Kidney epithelial cell (primary cell): ENCODE results near the gene TCP11. TPM values are rescaled to one million over a fixed set of nuclear protein-coding genes. Genes with fewer than 3 reads are reported as not detected.

Source experiments
- DNase-seq: peaks from one replicate; pipeline ENCODE4 v3.0.0-alpha.2; 2010; ENCODE audit warnings: low read depth
- H3K27me3 ChIP-seq: 2 replicates; pipeline ENCODE4 v1.6.0; 2011; ENCODE audit warnings: low read length; ENCODE audit not compliant: control insufficient read depth, insufficient read depth
- H3K36me3 ChIP-seq: 2 replicates; pipeline ENCODE4 v1.5.1; 2011; ENCODE audit warnings: low read length; ENCODE audit not compliant: control insufficient read depth, insufficient read depth
- H3K4me3 ChIP-seq: 2 replicates; pipeline ENCODE4 v1.5.1; 2011; ENCODE audit warnings: low read depth, mild to moderate bottlenecking, control low read depth, low read length
- total RNA-seq: library from RNA; depleted of rRNA; stranded (reverse); fragments of >200 nt; gene quantifications from 2 replicates; pipeline ENCODE4 v1.2.3, GENCODE V29; 2015
- TF ChIP-seq, protein P1 (sequence below): IDR thresholded peaks from 2 replicates; pipeline ENCODE4 v1.5.1; 2011; ENCODE audit warnings: mild to moderate bottlenecking, moderate library complexity, low read length, control low read depth, inconsistent platforms; ENCODE audit not compliant: insufficient read depth, poor library complexity, severe bottlenecking

TCP11 gene
- total RNA-seq, 1 donor from 2014 or later = not detected

DNA sequence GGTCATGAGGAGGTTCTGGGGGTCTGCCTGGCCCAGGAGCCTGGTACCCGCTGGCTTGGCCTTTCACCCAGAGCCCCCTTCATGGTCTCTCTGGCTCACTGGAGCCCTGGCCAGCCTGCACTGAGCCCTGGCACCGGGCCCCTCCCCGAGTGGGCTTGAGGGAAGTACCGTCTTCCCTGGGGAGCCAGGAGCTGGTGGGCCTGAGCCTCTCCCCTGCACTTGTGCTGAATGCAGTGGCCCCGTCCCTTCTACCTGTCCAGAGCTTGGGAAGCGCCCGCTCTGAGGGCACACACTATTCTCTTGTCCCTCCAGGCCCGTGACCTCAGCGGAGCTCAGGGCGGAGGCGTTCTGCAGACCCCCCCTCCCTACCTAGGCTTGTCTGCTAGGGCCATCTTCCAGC is 62.2 kb downstream of the TCP11 start:
- Histone ChIP-seq H3K27me3 (no peaks in the 10 kb centered on the region), H3K4me3 (no peak overlapping the region), H3K36me3 (peaks cover 3% of the 10 kb centered on the region)
- TF ChIP-seq, protein P1, sequence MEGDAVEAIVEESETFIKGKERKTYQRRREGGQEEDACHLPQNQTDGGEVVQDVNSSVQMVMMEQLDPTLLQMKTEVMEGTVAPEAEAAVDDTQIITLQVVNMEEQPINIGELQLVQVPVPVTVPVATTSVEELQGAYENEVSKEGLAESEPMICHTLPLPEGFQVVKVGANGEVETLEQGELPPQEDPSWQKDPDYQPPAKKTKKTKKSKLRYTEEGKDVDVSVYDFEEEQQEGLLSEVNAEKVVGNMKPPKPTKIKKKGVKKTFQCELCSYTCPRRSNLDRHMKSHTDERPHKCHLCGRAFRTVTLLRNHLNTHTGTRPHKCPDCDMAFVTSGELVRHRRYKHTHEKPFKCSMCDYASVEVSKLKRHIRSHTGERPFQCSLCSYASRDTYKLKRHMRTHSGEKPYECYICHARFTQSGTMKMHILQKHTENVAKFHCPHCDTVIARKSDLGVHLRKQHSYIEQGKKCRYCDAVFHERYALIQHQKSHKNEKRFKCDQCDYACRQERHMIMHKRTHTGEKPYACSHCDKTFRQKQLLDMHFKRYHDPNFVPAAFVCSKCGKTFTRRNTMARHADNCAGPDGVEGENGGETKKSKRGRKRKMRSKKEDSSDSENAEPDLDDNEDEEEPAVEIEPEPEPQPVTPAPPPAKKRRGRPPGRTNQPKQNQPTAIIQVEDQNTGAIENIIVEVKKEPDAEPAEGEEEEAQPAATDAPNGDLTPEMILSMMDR = no peak
- DNase-seq = no peak

DNA sequence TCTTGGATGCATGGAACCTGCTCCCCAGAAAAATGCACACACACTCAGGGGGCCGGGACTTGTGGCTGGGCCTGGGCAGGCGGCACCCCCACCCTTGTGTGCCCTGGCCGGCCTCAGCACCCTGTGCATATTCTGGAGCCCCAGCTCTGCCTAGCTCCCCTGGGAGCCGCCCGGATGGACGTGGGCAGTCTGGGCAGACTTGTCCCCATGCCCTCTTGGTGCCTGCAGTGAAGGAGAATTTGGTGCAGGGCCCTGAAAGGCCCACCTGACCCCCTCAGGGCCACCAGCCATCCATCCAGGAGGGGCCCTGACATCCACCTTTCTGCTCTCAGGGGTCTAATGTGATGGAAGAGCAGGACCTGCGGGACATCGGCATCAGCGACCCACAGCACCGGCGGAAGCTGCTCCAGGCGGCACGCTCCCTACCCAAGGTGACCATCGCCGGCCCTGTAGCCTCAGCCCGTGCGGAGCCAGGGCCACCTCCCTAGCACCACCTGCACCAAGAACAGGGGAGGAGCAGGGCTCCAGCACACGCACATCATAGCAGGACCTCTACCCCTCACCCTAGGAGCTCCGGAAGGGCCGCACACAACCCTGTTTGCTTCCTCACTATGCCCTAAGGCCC is 62.8 kb downstream of the TCP11 start:
- H3K4me3 ChIP-seq = no peak overlapping the region
- H3K36me3 ChIP-seq = peaks cover 3% of the 10 kb centered on the region
- no peaks in the 10 kb centered on the region for H3K27me3 ChIP-seq
- DNase-seq = no peak
- TF ChIP-seq, protein P1 = no peak

DNA sequence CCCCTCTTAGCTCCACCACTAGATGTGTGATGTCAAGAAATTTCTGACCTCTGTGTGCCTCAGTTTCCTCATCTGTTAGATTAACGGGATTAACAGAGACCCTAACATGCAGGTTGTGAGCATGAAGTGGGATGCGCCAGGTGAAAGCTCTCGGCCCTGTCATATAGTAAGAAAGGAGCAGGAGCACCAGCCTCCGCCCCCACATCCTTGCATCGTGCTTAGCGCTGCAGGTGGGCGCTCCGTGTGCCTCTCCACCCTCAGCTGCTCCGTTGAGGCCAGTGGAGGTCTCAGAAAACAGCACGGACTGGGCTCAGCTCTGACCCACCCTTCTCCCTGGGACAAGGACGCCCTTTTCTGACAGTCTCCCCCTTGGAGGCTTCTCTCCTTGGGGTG is 63.4 kb downstream of the TCP11 start:
- no peaks in the 10 kb centered on the region for H3K27me3 ChIP-seq
- H3K36me3 ChIP-seq = peaks cover 1% of the 10 kb centered on the region
- H3K4me3 ChIP-seq = no peak overlapping the region
- TF ChIP-seq, protein P1 = no peak
- no peak for DNase-seq

DNA sequence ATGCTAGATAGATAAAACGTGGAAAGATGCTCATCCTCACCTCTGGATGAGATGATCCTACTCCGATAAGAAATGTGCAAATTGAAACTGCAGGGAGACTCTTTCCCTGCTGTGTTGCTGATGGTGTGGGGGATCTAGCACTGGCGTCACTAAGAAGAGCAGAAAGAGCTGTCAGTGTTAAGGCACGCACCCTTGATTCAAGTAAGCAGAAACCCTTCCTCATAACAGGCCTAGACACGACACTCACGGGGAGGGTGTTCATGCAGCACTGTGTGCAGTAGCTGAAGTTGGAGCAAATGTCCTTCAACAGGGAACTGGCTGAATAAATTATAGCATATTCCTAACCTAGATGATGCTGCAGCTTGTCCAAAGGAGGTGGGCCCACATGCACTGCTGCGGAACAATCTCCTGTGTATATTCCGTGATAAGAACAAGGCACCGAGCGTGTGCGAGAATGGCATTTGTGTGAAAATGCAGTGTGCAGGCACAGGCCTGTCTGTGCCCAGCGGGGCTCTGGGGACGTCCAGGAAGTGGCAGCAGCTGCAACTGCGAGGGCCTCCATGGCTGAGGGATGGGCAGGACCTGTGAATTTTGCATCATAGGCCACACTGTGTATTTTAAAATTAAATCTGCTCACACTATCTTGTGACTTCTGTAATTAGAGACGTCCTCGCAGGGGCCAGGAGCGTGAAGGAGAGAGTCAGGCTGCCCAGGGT is 64.0 kb downstream of the TCP11 start:
- Histone ChIP-seq H3K4me3 (no peak overlapping the region), H3K27me3 (no peaks in the 10 kb centered on the region), H3K36me3 (peaks cover 1% of the 10 kb centered on the region)
- TF ChIP-seq, protein P1 = no peak
- no peak for DNase-seq

DNA sequence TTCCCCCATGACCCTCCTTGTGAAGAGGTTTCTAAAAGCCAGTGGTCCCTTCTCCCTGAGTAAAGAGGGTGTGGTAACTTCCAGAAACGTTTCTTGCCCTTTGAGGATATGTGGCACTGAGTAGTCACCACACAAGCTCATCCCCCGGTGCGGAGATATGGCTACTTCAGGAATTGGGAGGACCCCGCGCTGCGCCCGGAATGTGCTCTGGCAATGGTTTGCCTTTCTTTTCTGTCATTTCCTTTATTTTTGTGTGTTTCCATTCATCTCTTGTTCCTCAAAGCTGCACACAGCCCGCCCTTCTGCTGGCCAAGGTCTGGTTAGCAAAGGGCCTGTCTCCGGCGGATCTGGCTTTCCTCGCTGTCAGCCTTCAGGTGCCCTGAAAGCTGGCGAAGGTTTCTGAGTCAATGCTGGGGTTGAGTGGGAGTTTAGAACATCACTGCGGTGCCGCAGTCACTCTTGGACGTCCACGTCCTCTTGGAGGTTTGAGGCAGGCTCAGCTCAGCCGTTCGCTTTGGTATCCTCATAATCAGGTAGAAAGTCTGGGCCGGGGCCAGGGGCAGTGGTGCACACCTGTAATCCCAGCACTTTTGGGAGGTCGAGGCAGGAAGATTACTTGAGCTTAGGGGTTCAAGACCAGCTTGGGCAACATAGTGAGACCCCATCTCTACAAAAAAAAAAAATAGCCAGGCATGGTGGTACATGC is 67.2 kb downstream of the TCP11 start:
- H3K36me3 ChIP-seq = peaks cover 1% of the 10 kb centered on the region
- H3K27me3 ChIP-seq = no peaks in the 10 kb centered on the region
- TF ChIP-seq, protein P1 = no peak
- no peak overlapping the region for H3K4me3 ChIP-seq
- no peak for DNase-seq

DNA sequence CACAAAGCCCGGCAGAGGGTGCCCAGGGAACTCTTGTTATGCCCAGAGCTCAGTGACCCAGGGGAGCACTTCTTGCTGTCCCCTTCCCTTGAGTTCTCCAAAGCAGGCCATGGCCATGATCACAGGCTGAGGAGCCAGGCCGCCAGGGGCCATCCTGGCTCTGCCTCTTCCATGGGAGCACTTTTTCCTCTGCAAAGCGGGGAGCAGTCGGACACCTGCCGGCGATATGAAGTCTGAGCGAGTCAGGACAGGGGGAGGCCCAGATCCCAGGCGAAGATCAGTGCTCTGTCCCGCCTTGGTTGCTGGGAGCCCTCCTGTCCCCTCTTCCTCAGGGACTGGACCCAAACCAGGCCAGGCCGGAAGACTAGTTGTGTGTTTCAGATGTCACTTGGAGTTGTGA is 67.9 kb downstream of the TCP11 start:
- Histone ChIP-seq H3K27me3 (no peaks in the 10 kb centered on the region), H3K4me3 (no peak overlapping the region), H3K36me3 (peaks cover 1% of the 10 kb centered on the region)
- no peak for DNase-seq
- TF ChIP-seq, protein P1 = no peak
